Brain microvascular endothelial cell (primary cell): ENCODE results near the gene SUN3.

Experiments
- DNase-seq: peaks from one replicate; pipeline ENCODE4 v3.0.0-alpha.2; 2020
- H3K27ac ChIP-seq: fragments of 250-450 bp; sonication (Bioruptor Pico); 2 replicates; pipeline ENCODE4 v1.5.1; 2020; ENCODE audit warnings: mild to moderate bottlenecking, moderate library complexity
- H3K27me3 ChIP-seq: fragments of 250-450 bp; sonication (Bioruptor Pico); replicated peaks from 2 replicates; pipeline ENCODE4 v1.5.1; 2020; ENCODE audit warnings: mild to moderate bottlenecking
- H3K36me3 ChIP-seq: fragments of 250-450 bp; sonication (Bioruptor Pico); replicated peaks from 2 replicates; pipeline ENCODE4 v1.5.1; 2020; ENCODE audit warnings: mild to moderate bottlenecking
- H3K4me3 ChIP-seq: 2 replicates; pipeline ENCODE4 v1.5.1; 2011; ENCODE audit warnings: low read depth, mild to moderate bottlenecking, control low read depth, low read length, moderate library complexity
- CTCF ChIP-seq: IDR thresholded peaks from 2 replicates; pipeline ENCODE4 v1.5.1; 2011; ENCODE audit warnings: low read depth, mild to moderate bottlenecking, moderate library complexity, low read length, control low read depth, inconsistent platforms; ENCODE audit errors: missing control alignments
- in situ Hi-C: cut with HindIII; loops from 2 replicates; pipeline ENCODE4 v1.10.0; 2017; ENCODE audit warnings: low sequenced_read_pairs, low pct_ligation_motif_present

SUN3 gene

GRCh38 chr7:48059706-48060105 lies 30.8 kb upstream of the SUN3 start:
- in situ Hi-C loops: no loop called here
- no peaks in the 10 kb centered on the region for H3K36me3 ChIP-seq

GRCh38 chr7:48058990-48059389 lies 30.1 kb upstream of the SUN3 start:
- Histone ChIP-seq H3K27ac (no peak overlapping the region), H3K27me3 (no peaks in the 10 kb centered on the region), H3K36me3 (no peaks in the 10 kb centered on the region), H3K4me3 (no peak overlapping the region)
- in situ Hi-C loops: no loop called here
- DNase-seq: no peak
- no peak for TF ChIP-seq CTCF

More at GRCh38 chr7:48059706-48060105, 30.8 kb upstream of the SUN3 start:
- H3K27me3 ChIP-seq: no peaks in the 10 kb centered on the region
- no peak for TF ChIP-seq CTCF
- H3K27ac ChIP-seq: no peak overlapping the region
- no peak for DNase-seq
- H3K4me3 ChIP-seq: no peak overlapping the region

- TF ChIP-seq CTCF: no peak
- Histone ChIP-seq H3K36me3 (no peaks in the 10 kb centered on the region), H3K27ac (no peak overlapping the region), H3K27me3 (no peaks in the 10 kb centered on the region), H3K4me3 (no peak overlapping the region)
- no peak for DNase-seq
- in situ Hi-C loops: no loop called here
Observed at GRCh38 chr7:48053736-48054135, 24.8 kb upstream of the SUN3 start.

- peak; percentile 73 for DNase-seq
- in situ Hi-C loops: no loop called here
- TF ChIP-seq CTCF: no peak
Observed at GRCh38 chr7:48052748-48053147, 23.8 kb upstream of the SUN3 start.

GRCh38 chr7:48049850-48050249 lies 20.9 kb upstream of the SUN3 start:
- DNase-seq: no peak
- Histone ChIP-seq H3K4me3 (no peak overlapping the region), H3K27me3 (no peaks in the 10 kb centered on the region), H3K27ac (no peak overlapping the region), H3K36me3 (no peaks in the 10 kb centered on the region)
- no peak for TF ChIP-seq CTCF
- in situ Hi-C loops: no loop called here

More at GRCh38 chr7:48052748-48053147, 23.8 kb upstream of the SUN3 start:
- no peak overlapping the region for H3K27ac ChIP-seq
- no peaks in the 10 kb centered on the region for H3K27me3 ChIP-seq
- no peaks in the 10 kb centered on the region for H3K36me3 ChIP-seq
- no peak overlapping the region for H3K4me3 ChIP-seq

GRCh38 chr7:48048113-48048512 lies 19.2 kb upstream of the SUN3 start:
- no peaks in the 10 kb centered on the region for H3K36me3 ChIP-seq
- no peak overlapping the region for H3K4me3 ChIP-seq
- no peak overlapping the region for H3K27ac ChIP-seq
- in situ Hi-C loops: no loop called here
- TF ChIP-seq CTCF: no peak
- DNase-seq: no peak
- H3K27me3 ChIP-seq: no peaks in the 10 kb centered on the region
